Caco-2 (cell line): ENCODE measurements around the gene PLEKHA5. TPM values are rescaled to one million over a fixed set of nuclear protein-coding genes. Genes with fewer than 3 reads are reported as not detected.

ENCODE experiments used
- BruUV-seq: library from RNA; stranded (reverse); fragments of 400-500 nt; replicated peaks from 2 replicates; lab custom pipeline; 2021; lab: Mats Ljungman, UMichigan
- CTCF ChIA-PET: fragments of 300-600 bp; sonication (Branson Sonifier 250); formaldehyde crosslinking; loops from one replicate; lab custom pipeline; 2022; ENCODE audit warnings: antibody characterized with exemption; lab: Charles Lee
- POLR2A ChIA-PET: fragments of 300-600 bp; sonication (Branson Sonifier 250); formaldehyde crosslinking; loops from one replicate; lab custom pipeline; 2022; ENCODE audit warnings: antibody characterized with exemption; lab: Charles Lee
- DNase-seq, 2 experiments: peaks; one replicate each; pipeline versions ENCODE4 v3.0.0 to v3.0.0-alpha.2; 2020 to 2022
- H3K27me3 ChIP-seq: replicated peaks from 2 replicates; pipeline ENCODE4 v1.6.0; 2011; ENCODE audit warnings: low read length; ENCODE audit not compliant: control insufficient read depth, insufficient read depth
- H3K36me3 ChIP-seq: 2 replicates; pipeline ENCODE4 v1.5.1; 2011; ENCODE audit warnings: low read length; ENCODE audit not compliant: control insufficient read depth, insufficient read depth
- H3K4me1 ChIP-seq: fragments of 250-450 bp; sonication (Bioruptor Pico); 2 replicates; pipeline ENCODE4 v1.5.1; 2020; ENCODE audit warnings: mild to moderate bottlenecking
- H3K4me3 ChIP-seq: 2 replicates; pipeline ENCODE4 v1.5.1; 2011; ENCODE audit warnings: low read depth, mild to moderate bottlenecking, control low read depth, low read length
- H3K9me3 ChIP-seq: fragments of 250-450 bp; sonication (Bioruptor Pico); 2 replicates; pipeline ENCODE4 v1.5.1; 2020; ENCODE audit warnings: mild to moderate bottlenecking, moderate library complexity
- H3K27ac Mint-ChIP-seq: one replicate; pipeline ENCODE4 v1.8.0; 2022; ENCODE audit warnings: mixed read lengths; ENCODE audit not compliant: unreplicated experiment
- H3K27me3 Mint-ChIP-seq: one replicate; pipeline ENCODE4 v1.8.0; 2022; ENCODE audit warnings: mixed read lengths; ENCODE audit not compliant: insufficient read depth, unreplicated experiment
- H3K36me3 Mint-ChIP-seq: one replicate; pipeline ENCODE4 v1.8.0; 2022; ENCODE audit warnings: mild to moderate bottlenecking, mixed read lengths; ENCODE audit not compliant: insufficient read depth, unreplicated experiment
- H3K4me1 Mint-ChIP-seq: one replicate; pipeline ENCODE4 v1.8.0; 2022; ENCODE audit warnings: low read depth, mixed read lengths; ENCODE audit not compliant: unreplicated experiment
- H3K4me3 Mint-ChIP-seq: one replicate; pipeline ENCODE4 v1.8.0; 2022; ENCODE audit warnings: mild to moderate bottlenecking, moderate library complexity, mixed read lengths; ENCODE audit not compliant: unreplicated experiment
- H3K9me3 Mint-ChIP-seq: one replicate; pipeline ENCODE4 v1.8.0; 2022; ENCODE audit warnings: mixed read lengths; ENCODE audit not compliant: unreplicated experiment
- intact Hi-C: fragments of 100-400 bp; cut with micrococcal nuclease; formaldehyde crosslinking; loops from one replicate; pipeline ENCODE4 v1.10.0; 2022; ENCODE audit not compliant: unreplicated experiment
- total RNA-seq: library from RNA; stranded (reverse); gene quantifications from 2 replicates; pipeline ENCODE4 v1.2.3, GENCODE V29; 2022
- TF ChIP-seq, protein P1 (sequence below), 2 experiments: fragments of 200-600 bp in 1 of 2; IDR thresholded peaks; 1 replicate in 1 of 2; 2 replicates in 1 of 2; pipeline versions ENCODE4 v1.5.1 to v1.8.0; 2011 to 2022; ENCODE audit warnings: antibody characterized with exemption in 1 of 2, control low read depth in 1 of 2, inconsistent platforms in 1 of 2, low read depth in 1 of 2, low read length in 1 of 2, mild to moderate bottlenecking in 1 of 2, moderate library complexity in 1 of 2; ENCODE audit not compliant: insufficient read depth in 1 of 2, severe bottlenecking in 1 of 2, unreplicated experiment in 1 of 2

The PLEKHA5 gene
- total RNA-seq, 1 experiment from 2014 or later = 69.1 TPM

DNA sequence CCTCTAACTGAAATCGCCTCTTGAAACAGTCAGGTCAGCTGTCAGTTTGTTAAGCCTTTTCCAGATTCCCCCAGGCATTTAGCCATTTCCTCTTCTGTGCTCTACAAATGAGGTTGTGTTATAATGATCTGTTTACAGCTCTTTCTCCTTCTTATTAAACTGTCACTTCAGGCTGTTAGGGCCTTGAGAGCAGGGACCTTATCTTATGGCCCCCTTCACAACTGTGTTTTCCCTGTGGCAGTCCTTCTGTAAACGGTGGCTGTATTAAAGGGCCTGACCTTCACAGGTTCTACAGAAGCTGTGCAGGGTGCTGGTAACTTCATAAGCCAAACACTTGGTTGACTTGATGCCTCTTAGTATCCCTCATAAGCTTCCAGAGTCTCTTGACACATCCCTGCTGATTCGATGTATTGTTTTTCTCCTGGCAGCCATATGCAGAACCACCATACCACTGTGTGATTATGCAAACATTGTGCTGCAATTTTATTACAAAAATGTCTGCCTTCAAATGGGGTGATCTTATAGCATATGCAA is 104.7 kb downstream of the PLEKHA5 start:
- Mint-ChIP-seq H3K4me3 (no peak overlapping the region), H3K9me3 (no peaks in the 10 kb centered on the region), H3K27ac (no peak overlapping the region), H3K4me1 (peaks cover 15% of the 10 kb centered on the region), H3K36me3 (peaks cover 3% of the 10 kb centered on the region), H3K27me3 (no peaks in the 10 kb centered on the region)
- BruUV-seq = no TSS peak
- no peaks in the 10 kb centered on the region for H3K4me1 ChIP-seq
- TF ChIP-seq, protein P1, sequence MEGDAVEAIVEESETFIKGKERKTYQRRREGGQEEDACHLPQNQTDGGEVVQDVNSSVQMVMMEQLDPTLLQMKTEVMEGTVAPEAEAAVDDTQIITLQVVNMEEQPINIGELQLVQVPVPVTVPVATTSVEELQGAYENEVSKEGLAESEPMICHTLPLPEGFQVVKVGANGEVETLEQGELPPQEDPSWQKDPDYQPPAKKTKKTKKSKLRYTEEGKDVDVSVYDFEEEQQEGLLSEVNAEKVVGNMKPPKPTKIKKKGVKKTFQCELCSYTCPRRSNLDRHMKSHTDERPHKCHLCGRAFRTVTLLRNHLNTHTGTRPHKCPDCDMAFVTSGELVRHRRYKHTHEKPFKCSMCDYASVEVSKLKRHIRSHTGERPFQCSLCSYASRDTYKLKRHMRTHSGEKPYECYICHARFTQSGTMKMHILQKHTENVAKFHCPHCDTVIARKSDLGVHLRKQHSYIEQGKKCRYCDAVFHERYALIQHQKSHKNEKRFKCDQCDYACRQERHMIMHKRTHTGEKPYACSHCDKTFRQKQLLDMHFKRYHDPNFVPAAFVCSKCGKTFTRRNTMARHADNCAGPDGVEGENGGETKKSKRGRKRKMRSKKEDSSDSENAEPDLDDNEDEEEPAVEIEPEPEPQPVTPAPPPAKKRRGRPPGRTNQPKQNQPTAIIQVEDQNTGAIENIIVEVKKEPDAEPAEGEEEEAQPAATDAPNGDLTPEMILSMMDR (IDR thresholded peaks at IDR 0.05; ENCODE audit: insufficient read depth in 1 of 2, low read depth in 1 of 2, low read length in 1 of 2, severe bottlenecking in 1 of 2, unreplicated experiment in 1 of 2) = no peak
- H3K4me3 ChIP-seq = no peak overlapping the region
- no peaks in the 10 kb centered on the region for H3K36me3 ChIP-seq
- DNase-seq = no peak
- CTCF ChIA-PET = no interaction called here
- H3K27me3 ChIP-seq = no peaks in the 10 kb centered on the region
- intact Hi-C loops = no loop called here
- POLR2A ChIA-PET = no interaction called here
- H3K9me3 ChIP-seq = peaks cover 7% of the 10 kb centered on the region

DNA sequence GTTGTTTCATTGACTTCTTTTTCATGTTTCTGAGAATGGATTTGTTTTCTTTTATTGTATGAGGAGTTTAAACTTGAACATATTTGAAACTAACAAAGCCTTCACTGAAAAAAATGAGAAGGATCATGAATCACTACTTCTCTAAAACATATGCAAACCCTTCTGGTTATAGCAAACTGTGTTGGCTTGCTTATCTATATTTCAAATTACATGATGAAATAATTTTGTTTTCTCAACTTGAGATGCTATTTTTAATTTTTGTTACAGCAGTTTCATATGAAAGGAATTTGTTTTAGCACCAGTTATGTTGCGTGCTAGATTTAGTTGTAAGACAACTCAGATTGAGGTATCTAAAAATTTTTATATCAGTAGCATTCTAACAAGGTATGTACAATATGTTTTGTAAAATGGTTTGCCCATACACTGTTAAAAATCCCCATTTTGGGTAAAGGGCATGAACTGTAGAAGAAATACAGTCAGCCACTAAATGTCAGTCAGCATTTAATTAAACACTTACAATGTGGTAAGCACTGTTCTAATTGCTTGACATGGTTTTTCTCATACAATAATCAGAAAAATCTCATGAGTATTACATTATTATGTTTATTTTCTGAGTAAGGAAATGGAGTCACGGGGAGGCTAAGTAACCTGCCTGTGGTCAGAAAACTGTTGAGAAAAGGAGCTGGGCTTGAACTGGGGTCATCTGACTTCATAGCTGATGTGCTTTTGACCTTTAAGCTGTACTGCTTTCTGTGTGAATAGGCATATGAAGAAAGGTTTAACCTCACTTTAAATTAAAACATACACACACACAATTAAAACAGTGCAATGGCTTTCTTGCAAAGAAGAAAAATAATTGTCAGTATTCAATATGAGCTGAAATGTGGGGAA is 105.7 kb downstream of the PLEKHA5 start:
- no peaks in the 10 kb centered on the region for H3K27me3 ChIP-seq
- no peaks in the 10 kb centered on the region for H3K27me3 Mint-ChIP-seq
- H3K4me1 ChIP-seq = no peaks in the 10 kb centered on the region
- TF ChIP-seq, protein P1 (IDR thresholded peaks at IDR 0.05; ENCODE audit: insufficient read depth in 1 of 2, low read depth in 1 of 2, low read length in 1 of 2, severe bottlenecking in 1 of 2, unreplicated experiment in 1 of 2) = no peak
- DNase-seq = no peak
- H3K9me3 ChIP-seq = peaks cover 7% of the 10 kb centered on the region
- no TSS peak for BruUV-seq
- ChIA-PET CTCF (no interaction called here), POLR2A (no interaction called here)
- H3K4me1 Mint-ChIP-seq = peaks cover 15% of the 10 kb centered on the region
- intact Hi-C loops = no loop called here
- no peak overlapping the region for H3K4me3 Mint-ChIP-seq
- H3K9me3 Mint-ChIP-seq = no peaks in the 10 kb centered on the region
- H3K36me3 Mint-ChIP-seq = no peaks in the 10 kb centered on the region
- H3K27ac Mint-ChIP-seq = no peak overlapping the region
- no peaks in the 10 kb centered on the region for H3K36me3 ChIP-seq
- no peak overlapping the region for H3K4me3 ChIP-seq

- H3K36me3 Mint-ChIP-seq = no peaks in the 10 kb centered on the region
- H3K4me3 ChIP-seq = no peak overlapping the region
- H3K27ac Mint-ChIP-seq = no peak overlapping the region
- H3K4me1 ChIP-seq = no peaks in the 10 kb centered on the region
- no peaks in the 10 kb centered on the region for H3K27me3 Mint-ChIP-seq
- H3K4me1 Mint-ChIP-seq = peaks cover 15% of the 10 kb centered on the region
- TF ChIP-seq, protein P1 (IDR thresholded peaks at IDR 0.05; ENCODE audit: insufficient read depth in 1 of 2, low read depth in 1 of 2, low read length in 1 of 2, severe bottlenecking in 1 of 2, unreplicated experiment in 1 of 2) = no peak
- H3K36me3 ChIP-seq = no peaks in the 10 kb centered on the region
- H3K27me3 ChIP-seq = no peaks in the 10 kb centered on the region
- intact Hi-C loops = no loop called here
- ChIA-PET CTCF (no interaction called here), POLR2A (no interaction called here)
- H3K4me3 Mint-ChIP-seq = no peak overlapping the region
- H3K9me3 ChIP-seq = no peaks in the 10 kb centered on the region
- no TSS peak for BruUV-seq
- no peaks in the 10 kb centered on the region for H3K9me3 Mint-ChIP-seq
- no peak for DNase-seq
These were observed 107.1 kb downstream of the PLEKHA5 start for GRCh38 chr12:19236656-19237055.
